GM12864 (cell line): ENCODE data around the gene WASL.

Experiments used
- DNase-seq: peaks from one replicate; pipeline ENCODE4 v3.0.0-alpha.2; 2011; ENCODE audit warnings: low read depth
- H3K4me3 ChIP-seq: 2 replicates; pipeline ENCODE4 v1.5.1; 2011; ENCODE audit warnings: mild to moderate bottlenecking, low read depth, low read length, control low read depth
- CTCF ChIP-seq: IDR thresholded peaks from 2 replicates; pipeline ENCODE4 v1.5.1; 2011; ENCODE audit warnings: low read depth, mild to moderate bottlenecking, moderate library complexity, low read length, control low read depth, inconsistent platforms; ENCODE audit errors: missing control alignments

The WASL gene

GRCh38 chr7:123754271-123754871 is 5.6 kb upstream of the WASL start:
- TF ChIP-seq CTCF = no peak
- no peak overlapping the region for H3K4me3 ChIP-seq
- DNase-seq = no peak

GRCh38 chr7:123752534-123752933 is 3.7 kb upstream of the WASL start:
- no peak overlapping the region for H3K4me3 ChIP-seq
- DNase-seq = no peak
- no peak for TF ChIP-seq CTCF

GRCh38 chr7:123751821-123752220 is 3.0 kb upstream of the WASL start:
- TF ChIP-seq CTCF = no peak
- no peak for DNase-seq
- H3K4me3 ChIP-seq = no peak overlapping the region

GRCh38 chr7:123750389-123751230 is 1.8 kb upstream of the WASL start:
- no peak overlapping the region; the same call in 1 of the 2 replicates for H3K4me3 ChIP-seq
- no peak for DNase-seq
- TF ChIP-seq CTCF = no peak

- no peak for DNase-seq
- peak overlapping the region; percentile 98 for H3K4me3 ChIP-seq
- TF ChIP-seq CTCF = peak; percentile 7
Measured at GRCh38 chr7:123749537-123749857, 694 bp upstream of the WASL start.

GRCh38 chr7:123748171-123748733 is 551 bp downstream of the WASL start:
- DNase-seq = no peak
- peak overlapping the region; percentile 98 for H3K4me3 ChIP-seq
- peak; percentile 17 for TF ChIP-seq CTCF

GRCh38 chr7:123747620-123748141 is 1.1 kb downstream of the WASL start:
- H3K4me3 ChIP-seq = peak overlapping the region; percentile 98
- TF ChIP-seq CTCF = no peak
- DNase-seq = no peak
